Trophoblast cell (in vitro differentiated cells and primary cell): ENCODE results near the gene MPZ.

Source experiments
- DNase-seq, 2 donors: peaks; one replicate each; pipeline ENCODE4 v3.0.0-alpha.2; 2016
- H2AFZ ChIP-seq: 2 replicates; pipeline ENCODE4 v1.6.1; 2013; ENCODE audit warnings: low read length, moderate library complexity, mild to moderate bottlenecking; ENCODE audit not compliant: insufficient read depth, poor library complexity
- H2AK5ac ChIP-seq: 2 replicates; pipeline ENCODE4 v1.6.1; 2013; ENCODE audit warnings: mild to moderate bottlenecking, low read length
- H2BK120ac ChIP-seq: 2 replicates; pipeline ENCODE4 v1.6.1; 2013; ENCODE audit warnings: low read length, mild to moderate bottlenecking, moderate library complexity; ENCODE audit not compliant: insufficient read depth, poor library complexity
- H2BK12ac ChIP-seq: 2 replicates; pipeline ENCODE4 v1.6.1; 2013; ENCODE audit warnings: mild to moderate bottlenecking, low read length, moderate library complexity
- H2BK5ac ChIP-seq: 2 replicates; pipeline ENCODE4 v1.6.1; 2013; ENCODE audit warnings: low read length, low read depth, moderate library complexity, mild to moderate bottlenecking; ENCODE audit not compliant: poor library complexity
- H3K14ac ChIP-seq: 2 replicates; pipeline ENCODE4 v1.6.1; 2013; ENCODE audit warnings: mild to moderate bottlenecking, low read length
- H3K18ac ChIP-seq: 2 replicates; pipeline ENCODE4 v1.6.1; 2013; ENCODE audit warnings: mild to moderate bottlenecking, low read length
- H3K23ac ChIP-seq: 2 replicates; pipeline ENCODE4 v1.6.1; 2013; ENCODE audit warnings: low read length
- H3K27ac ChIP-seq: 2 replicates; pipeline ENCODE4 v1.5.1; 2013; ENCODE audit warnings: low read depth, mild to moderate bottlenecking, inconsistent platforms, low read length, moderate library complexity
- H3K27me3 ChIP-seq: 2 replicates; pipeline ENCODE4 v1.6.1; 2013; ENCODE audit warnings: inconsistent platforms, mild to moderate bottlenecking, low read length, moderate library complexity; ENCODE audit not compliant: insufficient read depth
- H3K36me3 ChIP-seq, 2 experiments: 1 replicate in 1 of 2; 2 replicates in 1 of 2; pipeline ENCODE4 v1.6.1; 2013; ENCODE audit warnings: low read length in 2 of 2, mild to moderate bottlenecking in 2 of 2, moderate library complexity in 1 of 2; ENCODE audit not compliant: insufficient read depth in 2 of 2, control insufficient read depth in 1 of 2
- H3K4ac ChIP-seq: 2 replicates; pipeline ENCODE4 v1.6.1; 2013; ENCODE audit warnings: low read depth, mild to moderate bottlenecking, low read length, moderate library complexity
- H3K4me1 ChIP-seq, 2 experiments: 1 replicate in 1 of 2; 2 replicates in 1 of 2; pipeline ENCODE4 v1.6.1; 2013; ENCODE audit warnings: low read length in 2 of 2, mild to moderate bottlenecking in 2 of 2, moderate library complexity in 1 of 2; ENCODE audit not compliant: insufficient read depth in 2 of 2, control insufficient read depth in 1 of 2
- H3K4me2 ChIP-seq: 2 replicates; pipeline ENCODE4 v1.6.1; 2013; ENCODE audit warnings: inconsistent platforms, mild to moderate bottlenecking, low read length, moderate library complexity
- H3K4me3 ChIP-seq: 2 replicates; pipeline ENCODE4 v1.5.1; 2013; ENCODE audit warnings: mild to moderate bottlenecking, low read depth, low read length, inconsistent platforms
- H3K79me1 ChIP-seq: one replicate; pipeline ENCODE4 v1.6.1; 2013; ENCODE audit warnings: low read length
- H3K79me2 ChIP-seq: 2 replicates; pipeline ENCODE4 v1.6.1; 2013; ENCODE audit warnings: low read length, mild to moderate bottlenecking; ENCODE audit not compliant: control insufficient read depth, insufficient read depth, poor library complexity
- H3K9ac ChIP-seq: 2 replicates; pipeline ENCODE4 v1.6.1; 2013; ENCODE audit warnings: mild to moderate bottlenecking, low read length
- H3K9me3 ChIP-seq: 2 replicates; pipeline ENCODE4 v1.6.1; 2013; ENCODE audit warnings: low read depth, mild to moderate bottlenecking, control low read depth, inconsistent platforms, low read length; ENCODE audit not compliant: insufficient read depth
- H4K12ac ChIP-seq: 2 replicates; pipeline ENCODE4 v1.6.1; 2013; ENCODE audit warnings: low read depth, mild to moderate bottlenecking, low read length, moderate library complexity
- H4K8ac ChIP-seq: 2 replicates; pipeline ENCODE4 v1.6.1; 2013; ENCODE audit warnings: low read depth, mild to moderate bottlenecking, low read length, moderate library complexity
- H4K91ac ChIP-seq: one replicate; pipeline ENCODE4 v1.6.1; 2013; ENCODE audit warnings: low read depth, mild to moderate bottlenecking, low read length, moderate library complexity
- WGBS: extraction: QIAGEN DNeasy Blood & Tissue Kit; methylation state at CpG from one replicate; pipeline ENCODE4 v1.1.7; 2013; ENCODE audit warnings: missing lambda C conversion rate; ENCODE audit not compliant: insufficient read length, insufficient coverage; ENCODE audit errors: extremely low coverage; 5-methylcytosine and 5-hydroxymethylcytosine counted together

The MPZ gene

DNA sequence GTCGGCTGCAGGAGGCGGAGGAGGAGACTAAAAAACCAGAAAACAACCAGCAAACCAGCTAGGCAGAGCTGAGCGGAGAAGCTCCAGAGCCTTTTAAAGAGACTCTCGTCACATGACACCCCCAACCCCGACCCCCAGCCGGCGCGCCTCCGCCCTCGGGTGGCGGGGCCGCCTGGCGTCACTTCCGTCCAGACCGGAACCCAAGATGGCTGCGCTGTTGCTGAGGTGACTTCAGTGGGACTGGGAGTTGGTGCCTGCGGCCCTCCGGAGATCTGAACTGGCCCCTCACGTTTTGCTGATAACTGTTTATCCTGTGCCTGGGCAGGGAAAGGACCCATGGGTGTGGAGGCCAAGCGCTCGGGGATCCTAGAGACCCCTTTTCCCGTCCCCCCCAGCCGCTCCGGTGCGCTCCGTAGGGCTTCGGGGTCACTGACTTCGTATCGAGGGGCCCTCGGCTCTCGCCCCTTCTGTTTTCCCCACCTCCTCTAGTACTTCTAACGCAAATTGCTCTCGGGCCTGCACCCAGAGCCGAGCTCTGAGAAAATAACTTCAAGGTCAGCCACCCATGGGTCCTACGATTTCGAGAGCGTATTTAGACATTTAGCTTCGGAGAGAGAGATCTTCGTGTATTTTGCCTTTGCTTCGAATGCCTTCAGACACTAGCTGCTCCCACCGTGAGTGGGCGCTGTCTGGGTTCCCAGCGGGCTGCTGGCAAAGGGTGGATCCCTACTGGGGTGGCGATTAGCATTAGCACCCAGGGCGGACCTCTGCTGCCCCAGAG lies 4.6 kb upstream of the MPZ start, which contains the start of gene SDHC:
TSS of gene SDHC (plus strand) at position 181 of the 781 bp plus-strand sequence. CDS start at position 206, 25 bp downstream.
- WGBS, result no CpG with 5 or more reads among the region's 45 CpGs
- H3K9ac ChIP-seq, result peak within 1 kb of the TSS; percentile 96

GRCh38 chr1:161313554-161314200 lies 3.9 kb upstream of the MPZ start:
- Histone ChIP-seq H3K9ac (no peak overlapping the region), H2BK120ac (peak overlapping the region; percentile 41), H2BK5ac (peak overlapping the region; percentile 44), H2BK12ac (no peak overlapping the region), H3K27me3 (no peaks in the 10 kb centered on the region), H3K14ac (peak overlapping the region; percentile 77), H2AFZ (peak overlapping the region; percentile 51), H3K4me3 (peak overlapping the region; percentile 38), H4K8ac (peak overlapping the region; percentile 96), H3K79me1 (peaks cover 8% of the 10 kb centered on the region), H3K9me3 (peaks cover 1% of the 10 kb centered on the region), H3K18ac (peak overlapping the region; percentile 34), H2AK5ac (no peak overlapping the region), H3K4me1 (peaks cover 2 to 3% of the 10 kb centered on the region in 2 experiments), H3K4ac (no peak overlapping the region), H3K4me2 (peak overlapping the region; percentile 72), H3K23ac (no peak overlapping the region), H4K12ac (peak overlapping the region; percentile 78), H4K91ac (peak overlapping the region; percentile 20), H3K36me3 (peaks cover 0 to 2% of the 10 kb centered on the region in 2 experiments), H3K79me2 (peaks cover 5% of the 10 kb centered on the region), H3K27ac (peak overlapping the region; percentile 52)
- no CpG with 5 or more reads among the region's 28 CpGs for WGBS
- DNase-seq, result no peak

More for the DNA sequence above, 4.6 kb upstream of the MPZ start, which contains the start of gene SDHC:
- Histone ChIP-seq H3K27me3 (no peaks in the 10 kb centered on the region), H4K8ac (peak within 1 kb of the TSS; percentile 96), H3K4me1 (peaks cover 2 to 3% of the 10 kb centered on the region in 2 experiments), H2AFZ (peak within 1 kb of the TSS; percentile 51), H3K4me2 (peak within 1 kb of the TSS; percentile 72), H3K36me3 (peaks cover 0 to 2% of the 10 kb centered on the region in 2 experiments), H4K12ac (peak within 1 kb of the TSS; percentile 78), H3K9me3 (no peaks in the 10 kb centered on the region), H3K18ac (peak within 1 kb of the TSS; percentile 79), H3K79me2 (peaks cover 5% of the 10 kb centered on the region), H3K23ac (no peak within 1 kb of the TSS), H2BK5ac (peak within 1 kb of the TSS; percentile 44), H3K27ac (peak within 1 kb of the TSS; percentile 55), H3K14ac (peak within 1 kb of the TSS; percentile 78), H2BK120ac (peak within 1 kb of the TSS; percentile 54), H2AK5ac (peak within 1 kb of the TSS; percentile 23), H3K79me1 (peaks cover 8% of the 10 kb centered on the region), H4K91ac (peak within 1 kb of the TSS; percentile 93), H3K4ac (peak within 1 kb of the TSS; percentile 37), H2BK12ac (no peak within 1 kb of the TSS), H3K4me3 (peak within 1 kb of the TSS; percentile 90)
- peak; percentile 84 to 85 for DNase-seq

- Histone ChIP-seq H3K4me1 (peaks cover 2 to 3% of the 10 kb centered on the region in 2 experiments), H2AFZ (no peak overlapping the region), H2BK12ac (no peak overlapping the region), H2AK5ac (no peak overlapping the region), H2BK120ac (no peak overlapping the region), H3K14ac (no peak overlapping the region), H4K91ac (no peak overlapping the region), H3K4me2 (no peak overlapping the region), H3K27me3 (no peaks in the 10 kb centered on the region), H3K9me3 (peaks cover 1% of the 10 kb centered on the region), H3K18ac (no peak overlapping the region), H3K79me2 (peaks cover 5% of the 10 kb centered on the region), H4K8ac (no peak overlapping the region), H3K23ac (no peak overlapping the region), H3K27ac (no peak overlapping the region), H3K4me3 (no peak overlapping the region), H2BK5ac (no peak overlapping the region), H3K36me3 (no peaks in the 10 kb centered on the region), H3K79me1 (peaks cover 8% of the 10 kb centered on the region), H3K4ac (no peak overlapping the region), H4K12ac (no peak overlapping the region), H3K9ac (no peak overlapping the region)
- WGBS, result no CpG with 5 or more reads among the region's 4 CpGs
- peak; percentile 18 to 46 for DNase-seq
These were observed 1.9 kb upstream of the MPZ start for GRCh38 chr1:161311595-161312181.

DNA sequence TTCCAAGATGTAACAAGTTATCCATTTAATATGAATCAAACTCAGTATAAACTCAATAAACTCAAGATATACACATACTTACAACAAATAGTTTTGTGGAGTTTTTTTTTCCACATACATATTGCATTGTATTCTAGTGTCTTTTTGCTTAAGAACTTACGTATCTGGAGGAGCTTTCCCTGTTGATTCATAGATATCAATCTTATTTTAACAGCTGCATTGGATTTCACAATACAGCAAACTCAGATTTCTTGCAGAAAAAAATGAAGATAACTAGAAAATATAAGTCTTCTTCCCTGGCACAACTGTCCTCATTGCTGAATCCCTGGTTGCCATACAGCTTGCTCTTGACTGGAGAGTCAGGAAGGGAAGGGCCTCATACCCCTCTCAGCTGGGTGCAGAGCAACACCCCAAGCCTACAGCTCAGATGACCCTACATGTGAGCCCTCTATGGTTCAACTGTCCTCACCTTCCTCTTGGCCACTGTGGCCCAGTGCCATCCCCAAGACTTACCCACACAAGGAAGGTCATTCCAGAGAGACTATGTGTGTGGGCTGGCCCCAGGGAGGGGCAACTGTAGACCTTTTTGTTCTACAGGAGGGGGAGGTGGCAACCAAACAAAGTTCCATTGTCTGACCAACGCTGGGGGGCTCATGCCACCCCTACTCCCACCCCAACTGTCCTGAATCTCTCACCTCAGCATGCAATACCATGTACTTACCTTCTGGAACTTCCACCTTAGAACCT lies 1.7 kb downstream of the MPZ start:
- Histone ChIP-seq H3K4me1 (peaks cover 3 to 8% of the 10 kb centered on the region in 2 experiments), H3K23ac (no peak overlapping the region), H4K12ac (no peak overlapping the region), H2AFZ (no peak overlapping the region), H3K27me3 (no peaks in the 10 kb centered on the region), H2BK12ac (no peak overlapping the region), H2AK5ac (no peak overlapping the region), H3K79me1 (peaks cover 3% of the 10 kb centered on the region), H3K36me3 (no peaks in the 10 kb centered on the region), H3K4me2 (no peak overlapping the region), H3K9me3 (peaks cover 6% of the 10 kb centered on the region), H4K8ac (no peak overlapping the region), H4K91ac (no peak overlapping the region), H3K9ac (no peak overlapping the region), H3K4me3 (no peak overlapping the region), H3K27ac (no peak overlapping the region), H3K79me2 (peaks cover 4% of the 10 kb centered on the region), H2BK5ac (no peak overlapping the region), H3K14ac (no peak overlapping the region), H3K18ac (no peak overlapping the region), H2BK120ac (no peak overlapping the region), H3K4ac (no peak overlapping the region)
- DNase-seq, result no peak
- no CpG with 5 or more reads among the region's 2 CpGs for WGBS
